Spinal cord (tissue), 10 donors: ENCODE results near the gene ARID1A. TPM values are rescaled to one million over a fixed set of nuclear protein-coding genes. Genes with fewer than 3 reads are reported as not detected.
A peak's percentile ranks its signal among the peaks of the same experiment; 100 is the strongest.

ENCODE experiments used
- DNase-seq, 6 donors: peaks; one replicate each; pipeline versions ENCODE4 v3.0.0 to v3.0.0-alpha.2; 2013 to 2015; ENCODE audit warnings: low spot score in 6 of 6, low read depth in 4 of 6
- H3K27ac ChIP-seq: one replicate; pipeline ENCODE4 v1.5.1; 2013; ENCODE audit warnings: low read depth, low read length, control low read depth
- H3K27me3 ChIP-seq: one replicate; pipeline ENCODE4 v1.6.1; 2013; ENCODE audit warnings: low read length; ENCODE audit not compliant: control insufficient read depth, insufficient read depth
- H3K36me3 ChIP-seq: one replicate; pipeline ENCODE4 v1.6.1; 2013; ENCODE audit warnings: low read length; ENCODE audit not compliant: control insufficient read depth, insufficient read depth
- H3K4me1 ChIP-seq: one replicate; pipeline ENCODE4 v1.6.1; 2013; ENCODE audit warnings: low read length; ENCODE audit not compliant: control insufficient read depth, insufficient read depth
- H3K4me3 ChIP-seq: one replicate; pipeline ENCODE4 v1.5.1; 2013; ENCODE audit warnings: low read depth, low read length, control low read depth
- H3K9me3 ChIP-seq: one replicate; pipeline ENCODE4 v1.6.1; 2013; ENCODE audit warnings: low read length; ENCODE audit not compliant: control insufficient read depth, insufficient read depth
- WGBS: methylation state at CpG from one replicate; pipeline ENCODE4 v1.1.5; 2013; ENCODE audit warnings: missing lambda C conversion rate; ENCODE audit not compliant: insufficient coverage; 5-methylcytosine and 5-hydroxymethylcytosine counted together
- polyA plus RNA-seq, 2 donors: library from polyadenylated mRNA; unstranded; fragments of 120-200 nt; gene quantifications; one replicate each; pipeline ENCODE4 v1.2.1, GENCODE V29; 2013; ENCODE audit not compliant: insufficient read length in 2 of 2
- total RNA-seq, 2 donors: library from RNA; depleted of rRNA in 1 of 2; stranded (reverse); fragments of 120-200 nt in 1 of 2; fragments of >200 nt in 1 of 2; gene quantifications; one replicate each; pipeline versions ENCODE4 v1.2.3 to v1.2.4, GENCODE V29; 2013 to 2014
- donor health status: healthy.

The ARID1A gene
- total and polyA plus RNA-seq, 4 donors, result 36.0 to 88.3 (median 61.7) TPM

DNA sequence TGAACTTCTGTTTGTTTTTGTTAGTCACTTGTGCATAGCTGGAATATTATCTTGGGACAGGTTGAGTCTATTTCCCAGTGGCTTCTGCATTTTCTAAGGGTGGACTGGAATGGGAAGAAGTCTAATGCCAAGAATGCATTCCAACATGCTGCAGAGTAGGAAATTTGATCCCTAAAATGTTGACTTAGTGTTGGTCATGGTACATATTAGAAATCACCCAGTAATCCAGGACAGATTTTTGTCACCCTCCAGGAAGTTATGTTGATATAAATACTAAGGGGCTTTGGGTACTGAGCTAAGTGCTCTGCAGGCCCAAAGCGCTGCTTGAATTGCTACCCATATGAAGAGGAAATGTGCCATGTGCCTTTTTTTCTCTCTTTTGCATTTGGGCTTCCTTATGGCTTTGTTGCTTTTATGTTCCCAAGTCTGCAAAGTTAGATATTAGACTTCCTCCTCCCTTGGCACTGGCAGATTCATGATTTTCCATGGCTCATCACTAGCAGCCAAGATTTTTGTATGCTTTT is 10.0 kb downstream of the ARID1A start:
- Histone ChIP-seq H3K9me3 (no peaks in the 10 kb centered on the region), H3K4me1 (peaks cover 18% of the 10 kb centered on the region), H3K4me3 (no peak overlapping the region), H3K27ac (no peak overlapping the region), H3K36me3 (peaks cover 11% of the 10 kb centered on the region), H3K27me3 (no peaks in the 10 kb centered on the region)
- peak in 1 of 6 donors; percentile 60 for DNase-seq
- WGBS, result 33% methylated on average over 1 of the region's 1 CpG

DNA sequence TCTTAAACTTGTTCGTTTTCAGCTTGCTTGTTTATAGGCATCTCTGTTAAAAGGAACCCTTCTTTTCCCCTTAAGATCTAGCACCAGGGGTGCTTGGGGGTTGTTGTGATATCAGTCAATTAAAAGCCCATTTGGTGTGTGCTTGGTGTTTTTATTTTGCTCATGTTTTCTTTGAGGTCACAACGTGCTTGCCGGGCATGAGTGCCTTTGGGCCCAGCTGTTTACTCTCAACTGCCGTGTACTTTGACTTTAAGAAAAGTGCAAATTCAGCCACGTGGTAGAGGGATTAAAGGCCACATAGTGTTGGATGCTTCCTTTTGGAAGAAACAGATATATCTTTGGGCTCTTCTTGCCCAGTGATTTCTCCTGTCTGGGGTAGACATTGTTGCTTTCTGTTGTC is 10.5 kb downstream of the ARID1A start:
- no peak for DNase-seq
- no peak overlapping the region for H3K27ac ChIP-seq
- H3K36me3 ChIP-seq, result peaks cover 11% of the 10 kb centered on the region
- peaks cover 18% of the 10 kb centered on the region for H3K4me1 ChIP-seq
- no peak overlapping the region for H3K4me3 ChIP-seq
- no peaks in the 10 kb centered on the region for H3K9me3 ChIP-seq
- no peaks in the 10 kb centered on the region for H3K27me3 ChIP-seq
- 3% methylated on average over 4 of the region's 5 CpGs for WGBS

DNA sequence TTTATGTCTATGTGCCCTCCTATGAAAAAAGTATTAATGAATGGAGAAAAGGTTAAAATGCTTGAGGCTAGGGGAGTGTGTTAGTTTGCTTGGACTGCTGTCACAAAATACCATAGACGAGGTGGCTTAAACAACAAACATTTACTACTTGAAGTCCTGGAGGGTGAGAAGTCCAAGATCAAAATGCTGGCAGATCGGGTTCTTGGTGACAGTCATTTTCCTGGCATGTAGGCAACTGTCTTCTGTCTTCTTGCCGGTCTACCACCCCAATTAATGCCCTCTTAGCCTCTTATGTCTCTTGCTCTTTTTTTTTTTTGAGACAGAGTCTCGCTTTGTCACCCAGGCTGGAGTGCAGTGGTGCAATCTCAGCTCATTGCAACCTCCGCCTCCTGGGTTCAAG is 15.0 kb downstream of the ARID1A start:
- Histone ChIP-seq H3K27me3 (no peaks in the 10 kb centered on the region), H3K9me3 (no peaks in the 10 kb centered on the region), H3K27ac (no peak overlapping the region), H3K4me3 (no peak overlapping the region), H3K36me3 (peaks cover 15% of the 10 kb centered on the region), H3K4me1 (peaks cover 28% of the 10 kb centered on the region)
- 71% methylated on average over 3 of the region's 5 CpGs for WGBS
- no peak for DNase-seq

DNA sequence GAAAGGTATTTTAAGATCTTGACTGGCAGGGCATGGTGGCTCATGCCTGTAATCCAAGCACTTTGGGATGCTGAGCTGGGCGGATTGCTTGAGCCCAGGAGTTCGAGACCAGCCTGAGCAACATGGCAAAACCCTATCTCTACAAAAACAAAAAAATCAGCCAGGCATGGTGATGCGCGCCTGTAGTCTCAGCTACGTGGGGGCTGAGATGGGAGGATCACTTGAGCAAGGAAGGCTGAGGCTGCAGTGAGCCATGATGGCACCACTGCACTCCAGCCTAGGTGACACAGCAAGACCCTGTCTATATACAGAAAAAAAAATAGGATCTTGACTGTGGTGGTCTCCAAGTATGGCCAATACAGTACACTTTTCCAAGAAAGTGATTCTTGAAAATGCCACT is 16.0 kb downstream of the ARID1A start:
- no peaks in the 10 kb centered on the region for H3K27me3 ChIP-seq
- no peak overlapping the region for H3K27ac ChIP-seq
- H3K9me3 ChIP-seq, result no peaks in the 10 kb centered on the region
- H3K4me1 ChIP-seq, result peaks cover 32% of the 10 kb centered on the region
- no peak overlapping the region for H3K4me3 ChIP-seq
- peaks cover 15% of the 10 kb centered on the region for H3K36me3 ChIP-seq
- no peak for DNase-seq
- no CpG with 5 or more reads among the region's 5 CpGs for WGBS

DNA sequence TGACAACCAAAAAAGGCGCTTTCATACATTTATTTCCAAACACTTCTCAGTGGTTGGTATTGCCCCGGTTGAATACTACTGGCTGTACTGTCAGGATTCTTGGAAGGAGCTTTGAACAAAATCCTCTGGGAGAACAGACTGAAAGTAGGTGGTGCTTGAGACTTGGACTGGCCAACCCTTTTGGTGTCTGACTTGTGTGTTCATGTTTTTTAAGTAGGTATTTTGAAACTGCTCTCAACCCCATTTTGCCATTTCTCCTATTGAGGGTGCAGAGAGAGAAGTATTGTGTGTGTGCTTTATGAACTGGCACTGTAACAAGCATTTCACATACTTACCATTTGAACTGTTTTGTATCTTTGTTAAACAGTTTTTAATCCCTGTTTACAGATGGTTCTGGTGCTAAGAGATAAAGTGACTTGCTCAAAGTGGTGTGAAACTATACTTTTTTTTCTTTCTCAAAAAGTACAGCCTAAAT is 21.2 kb downstream of the ARID1A start:
- peak in 3 of 6 donors; percentile 50 to 72 (median 71) for DNase-seq
- no peak overlapping the region for H3K4me3 ChIP-seq
- peaks cover 23% of the 10 kb centered on the region for H3K4me1 ChIP-seq
- no peaks in the 10 kb centered on the region for H3K9me3 ChIP-seq
- no CpG with 5 or more reads among the region's 2 CpGs for WGBS
- H3K27me3 ChIP-seq, result no peaks in the 10 kb centered on the region
- H3K27ac ChIP-seq, result peak overlapping the region; percentile 52
- peaks cover 4% of the 10 kb centered on the region for H3K36me3 ChIP-seq

DNA sequence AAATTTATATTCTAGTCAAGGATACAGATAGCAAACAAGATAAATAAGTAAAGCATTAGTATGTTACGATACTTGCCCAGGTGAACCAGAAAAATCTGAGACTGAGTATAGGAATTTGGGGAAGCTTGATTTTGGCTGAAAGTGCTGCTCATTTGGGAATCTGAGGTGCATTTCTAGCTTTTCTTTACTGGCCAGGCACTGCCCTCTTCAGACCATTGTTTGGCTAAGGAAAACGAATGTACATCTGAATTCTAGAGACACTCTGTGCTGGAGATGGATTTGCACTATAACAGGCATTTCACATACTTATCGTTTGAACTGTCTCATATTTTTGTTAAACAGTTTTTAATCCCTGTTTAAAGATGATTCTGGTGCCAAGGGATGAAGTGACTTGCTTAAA is 23.4 kb downstream of the ARID1A start:
- Histone ChIP-seq H3K9me3 (no peaks in the 10 kb centered on the region), H3K27me3 (no peaks in the 10 kb centered on the region), H3K4me3 (no peak overlapping the region), H3K4me1 (peaks cover 31% of the 10 kb centered on the region), H3K36me3 (peaks cover 4% of the 10 kb centered on the region), H3K27ac (no peak overlapping the region)
- WGBS, result 80% methylated on average over 1 of the region's 3 CpGs
- no peak for DNase-seq

DNA sequence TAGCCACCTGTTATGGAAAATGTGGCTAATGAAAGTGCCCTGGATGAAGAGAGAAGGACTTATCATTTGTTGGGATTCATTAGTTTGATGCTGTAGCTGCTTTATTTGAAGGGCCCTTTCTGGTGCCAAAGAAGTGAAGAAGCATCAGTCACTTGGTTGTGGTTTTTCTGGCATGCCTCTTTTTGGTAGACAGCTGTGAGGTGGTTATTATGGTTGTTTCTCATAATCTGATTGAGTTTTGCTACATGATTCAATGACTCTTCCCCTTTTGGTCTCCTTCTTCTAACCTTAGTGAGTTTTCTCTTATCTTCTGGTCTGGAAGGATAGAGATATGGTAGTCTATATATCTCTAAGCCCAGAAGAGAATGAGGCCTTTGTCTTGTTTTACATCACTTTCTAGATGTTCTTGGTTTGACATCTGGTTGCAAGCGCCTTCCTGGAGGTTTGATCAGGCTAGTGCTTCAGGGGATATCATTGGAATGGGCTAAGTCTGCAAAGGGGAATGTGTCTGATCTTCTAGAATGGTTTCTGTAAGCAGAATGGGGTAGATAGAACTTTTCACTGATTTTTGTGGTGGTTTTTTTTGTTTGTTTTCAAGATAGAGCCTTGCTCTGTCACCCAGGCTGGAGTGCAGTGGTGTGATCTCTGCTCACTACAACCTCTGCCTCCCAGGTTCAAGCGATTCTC is 26.0 kb downstream of the ARID1A start:
- no peak overlapping the region for H3K4me3 ChIP-seq
- H3K9me3 ChIP-seq, result no peaks in the 10 kb centered on the region
- no peak for DNase-seq
- peaks cover 26% of the 10 kb centered on the region for H3K4me1 ChIP-seq
- H3K27me3 ChIP-seq, result no peaks in the 10 kb centered on the region
- 83% methylated on average over 1 of the region's 2 CpGs for WGBS
- no peak overlapping the region for H3K27ac ChIP-seq
- H3K36me3 ChIP-seq, result peaks cover 4% of the 10 kb centered on the region

DNA sequence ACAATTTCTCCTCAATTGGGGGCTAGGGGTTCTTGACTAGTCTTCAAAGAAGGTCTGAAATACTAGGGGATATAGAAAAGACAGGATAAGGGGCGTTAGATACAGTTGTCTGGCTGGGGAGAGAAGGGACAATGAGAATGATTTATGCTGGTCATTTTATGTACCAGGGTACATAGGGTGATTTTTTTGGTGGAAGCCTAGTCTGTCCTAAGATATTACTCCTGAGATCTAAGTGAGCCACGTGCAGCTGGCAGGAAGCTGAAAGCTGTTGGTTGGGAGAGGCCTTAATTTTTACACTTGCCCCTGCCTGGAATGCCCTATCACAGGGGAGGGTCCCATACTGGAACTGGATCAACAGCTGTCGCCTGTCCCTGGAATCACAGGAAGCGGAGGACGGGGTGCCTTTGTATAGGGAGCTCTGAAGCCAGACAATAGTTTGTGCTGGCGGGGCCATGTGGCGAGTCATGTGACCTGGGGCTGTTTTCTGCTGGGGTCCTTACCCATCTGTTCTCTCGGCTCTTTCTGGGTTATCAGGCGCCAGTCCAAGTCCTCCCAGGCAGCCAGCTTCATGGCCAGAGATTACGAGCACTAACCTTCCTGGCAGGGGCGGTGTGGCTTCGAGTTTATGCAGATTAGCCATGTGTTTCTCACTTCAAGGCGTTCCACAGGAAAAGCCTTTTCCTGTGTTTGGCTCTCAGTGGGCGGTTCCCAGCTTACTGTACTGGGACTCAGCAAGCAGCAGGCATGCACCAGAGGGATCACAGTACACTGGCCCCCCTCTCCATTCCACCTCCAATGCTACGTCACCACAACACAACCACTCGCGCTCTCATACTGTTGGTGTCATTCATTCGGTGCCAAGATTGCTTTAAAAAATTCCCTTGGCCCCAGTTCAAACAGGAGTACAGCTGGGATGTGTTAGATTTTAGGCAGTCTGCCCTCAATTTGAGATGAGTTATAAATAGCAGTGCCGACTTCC is 27.5 kb downstream of the ARID1A start:
- Histone ChIP-seq H3K36me3 (peaks cover 4% of the 10 kb centered on the region), H3K27ac (peak overlapping the region; percentile 71), H3K27me3 (no peaks in the 10 kb centered on the region), H3K4me3 (no peak overlapping the region), H3K4me1 (peaks cover 25% of the 10 kb centered on the region), H3K9me3 (no peaks in the 10 kb centered on the region)
- WGBS, result 1% methylated on average over 14 of the region's 19 CpGs
- peak; percentile 69 to 98 (median 76) for DNase-seq

DNA sequence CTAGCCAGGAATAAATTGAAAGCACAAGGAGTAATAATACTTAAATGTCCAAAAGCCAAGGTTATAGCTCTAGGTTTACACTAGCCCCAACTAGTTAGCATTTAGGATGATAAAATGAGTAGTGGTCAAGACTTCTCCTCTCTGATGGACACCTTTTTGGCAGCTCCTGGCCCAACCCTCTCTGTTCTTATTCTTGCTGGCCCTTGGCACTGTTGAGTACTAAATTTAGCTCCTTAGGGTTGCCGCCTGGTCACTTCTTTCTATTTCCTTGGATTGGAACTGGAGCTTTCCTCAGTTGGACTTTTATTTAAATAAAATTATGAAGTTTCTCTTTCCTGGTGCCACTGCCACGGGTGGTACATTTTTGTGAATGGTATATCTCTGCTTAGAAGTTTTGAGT is 28.3 kb downstream of the ARID1A start:
- DNase-seq, result peak in 2 of 6 donors; percentile 13 to 34
- Histone ChIP-seq H3K9me3 (no peaks in the 10 kb centered on the region), H3K27me3 (no peaks in the 10 kb centered on the region), H3K36me3 (peaks cover 4% of the 10 kb centered on the region), H3K4me1 (peaks cover 25% of the 10 kb centered on the region), H3K4me3 (no peak overlapping the region), H3K27ac (peak overlapping the region; percentile 0)
- no CpG with 5 or more reads among the region's 2 CpGs for WGBS
